ENCODE data around the gene PPM1H. TPM values are rescaled to one million over a fixed set of nuclear protein-coding genes. Genes with fewer than 3 reads are reported as not detected.
A peak's percentile ranks its signal among the peaks of the same experiment; 100 is the strongest.
"Not testable (repeated sequence)": the region's sequence is repeated elsewhere in the genome, so short reads cannot be mapped to it uniquely, and the experiment has no call there.

Gene PPM1H
- total RNA-seq, 1 experiment from 2014 or later = 9.2 TPM

- DNase-seq (ENCODE audit: low read depth) = no peak
Measured at GRCh38 chr12:62947364-62947763, 12.4 kb upstream of the PPM1H start.

DNA sequence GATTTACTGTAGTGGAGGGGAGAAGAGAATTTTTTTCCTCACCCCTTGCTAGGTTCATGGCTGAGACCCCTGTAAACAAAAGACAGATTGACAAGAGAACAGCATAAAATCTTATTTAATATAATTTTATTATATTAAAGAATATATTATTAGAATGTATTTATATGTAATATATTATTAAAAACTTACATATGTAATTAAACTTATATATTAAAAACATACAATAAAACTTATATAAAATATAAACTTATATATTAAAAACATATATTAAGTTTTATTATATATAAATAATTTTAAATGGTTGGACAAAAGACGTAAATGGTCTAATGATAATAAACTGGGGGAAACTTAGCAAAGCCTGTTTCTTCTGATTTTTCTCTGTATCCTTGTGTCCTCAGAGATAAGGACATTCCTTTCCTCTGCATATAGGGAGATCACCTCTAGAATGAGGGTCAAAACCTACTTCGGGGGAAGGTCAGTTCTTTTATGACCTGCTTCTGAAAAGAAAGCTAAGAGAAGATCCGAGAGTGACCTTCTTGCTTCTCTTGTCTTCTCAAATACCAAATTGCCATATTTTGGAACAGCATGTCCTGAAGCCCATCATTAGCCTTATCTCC, 8.9 kb upstream of the PPM1H start:
- DNase-seq (ENCODE audit: low read depth) = no peak

DNA sequence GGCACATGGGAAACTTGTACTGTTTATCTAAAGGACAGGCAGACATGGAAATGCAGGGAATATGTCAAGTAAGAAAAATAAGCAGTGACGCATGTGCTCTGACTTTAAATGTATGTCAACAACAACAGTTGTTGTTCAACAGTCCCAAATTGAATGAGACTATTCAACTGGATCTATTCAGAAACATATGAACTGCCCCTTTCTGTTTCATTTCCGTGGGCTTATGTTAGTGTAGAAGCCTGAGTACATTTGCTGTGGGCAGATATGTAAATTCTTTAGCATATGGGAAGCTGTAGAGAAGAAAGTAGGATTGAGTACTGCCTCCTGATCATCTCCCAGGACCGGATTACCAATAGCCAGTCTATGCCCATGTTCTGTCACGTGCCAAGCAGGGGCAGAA, 7.4 kb upstream of the PPM1H start:
- not testable (repeated sequence) for DNase-seq (ENCODE audit: low read depth)

DNA sequence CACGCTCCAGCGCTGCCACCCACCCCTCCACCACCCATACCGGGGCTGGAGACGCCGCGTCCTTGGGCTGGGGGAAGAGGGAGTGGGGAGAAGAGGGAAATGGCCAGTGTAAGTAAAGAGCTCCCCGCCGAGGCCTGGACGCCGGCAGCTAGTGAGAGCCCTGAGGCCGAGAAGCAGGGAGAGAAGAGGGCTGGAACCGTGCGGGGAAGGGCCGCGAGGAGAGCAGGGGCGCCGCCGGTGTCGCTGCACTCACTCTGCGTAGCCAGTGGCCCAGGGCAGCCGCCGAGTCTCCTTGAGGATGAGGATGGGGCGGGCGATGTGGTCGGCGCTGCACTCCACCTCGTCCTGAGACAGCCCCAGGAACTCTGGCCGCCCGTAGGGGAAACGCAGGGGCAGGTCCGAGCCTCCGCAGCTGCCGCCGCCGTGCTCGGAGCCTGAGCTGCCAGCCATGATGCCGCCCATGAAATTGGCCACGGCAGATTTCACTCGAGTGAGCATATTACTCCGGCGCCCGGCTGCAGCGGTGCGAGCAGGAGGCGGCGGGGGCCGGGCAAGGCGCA, 631 bp downstream of the PPM1H start:
- DNase-seq (ENCODE audit: low read depth) = peak; percentile 51

- peak; percentile 15 for DNase-seq (ENCODE audit: low read depth)
Measured at GRCh38 chr12:62933602-62934238, 1.2 kb downstream of the PPM1H start.

DNA sequence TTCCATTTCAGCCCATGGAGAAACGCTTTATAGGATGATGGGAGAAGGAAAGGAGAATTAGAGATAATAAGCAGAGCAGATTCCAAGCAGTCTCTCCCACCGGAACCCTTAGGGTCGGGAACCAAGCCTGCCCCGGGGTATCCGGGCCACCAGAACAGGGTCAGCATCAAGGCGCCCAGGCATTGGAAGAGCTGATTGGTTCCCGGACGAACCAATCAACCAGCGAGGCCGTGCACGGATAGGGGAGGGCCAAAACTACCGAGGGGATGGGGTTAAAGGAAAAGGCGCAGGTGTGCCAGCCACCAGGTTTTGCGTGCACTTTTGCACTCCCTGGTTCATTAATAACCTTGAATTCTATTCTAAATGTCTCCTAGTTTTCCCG, 1.7 kb downstream of the PPM1H start:
- peak; percentile 37 for DNase-seq (ENCODE audit: low read depth)

DNA sequence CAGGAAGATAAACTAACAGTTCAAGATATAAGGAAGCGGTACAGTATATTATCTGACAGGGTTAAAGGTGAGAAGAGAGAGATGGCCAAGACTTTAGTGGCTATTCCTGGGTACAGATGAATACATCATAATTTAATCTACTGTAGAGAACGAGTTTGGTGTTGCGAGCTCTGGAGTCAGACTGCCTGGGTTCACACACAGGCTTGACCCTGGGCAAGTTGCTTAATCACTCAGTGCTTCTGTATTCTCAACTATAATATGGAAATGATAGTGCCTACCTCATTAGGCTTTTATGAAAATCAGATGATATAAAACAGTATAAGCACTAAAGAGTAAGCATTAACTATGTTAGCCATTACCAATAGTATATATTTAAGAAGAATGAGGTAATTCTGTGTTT, 3.5 kb downstream of the PPM1H start:
- no peak for DNase-seq (ENCODE audit: low read depth)

GRCh38 chr12:62930546-62931425, 4.2 kb downstream of the PPM1H start:
- peak; percentile 69 for DNase-seq (ENCODE audit: low read depth)

GRCh38 chr12:62928632-62929031, 6.3 kb downstream of the PPM1H start:
- no peak for DNase-seq (ENCODE audit: low read depth)

- DNase-seq (ENCODE audit: low read depth) = no peak
Measured at GRCh38 chr12:62925680-62926079, 9.3 kb downstream of the PPM1H start.

DNA sequence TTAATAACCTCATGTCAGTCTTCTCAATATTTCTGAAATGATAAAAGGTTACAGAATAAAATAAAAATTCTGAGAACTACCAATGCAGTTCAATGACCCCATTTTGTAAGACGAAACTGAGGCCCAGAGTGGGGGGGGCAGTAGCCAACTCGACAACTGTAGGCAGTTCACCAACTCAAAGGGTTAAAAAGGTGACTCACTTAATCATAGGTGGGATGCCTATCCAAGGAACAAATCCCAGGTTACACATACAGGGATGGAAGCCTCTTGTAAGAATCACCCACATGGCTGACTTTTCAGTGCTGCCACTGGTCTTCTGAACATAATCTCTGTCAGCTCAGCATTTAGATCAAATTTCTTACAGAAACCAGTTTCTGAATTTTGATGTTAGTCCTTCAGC, 10.9 kb downstream of the PPM1H start:
- DNase-seq (ENCODE audit: low read depth) = peak; percentile 19

GRCh38 chr12:62922539-62922938, 12.4 kb downstream of the PPM1H start:
- DNase-seq (ENCODE audit: low read depth) = peak; percentile 47

- DNase-seq (ENCODE audit: low read depth) = peak; percentile 77
Measured at GRCh38 chr12:62919838-62920237, 15.1 kb downstream of the PPM1H start.

- DNase-seq (ENCODE audit: low read depth) = peak; percentile 21
Measured at GRCh38 chr12:62917926-62918325, 17.0 kb downstream of the PPM1H start.

- DNase-seq (ENCODE audit: low read depth) = no peak
Measured at GRCh38 chr12:62916632-62917425, 18.1 kb downstream of the PPM1H start.

DNA sequence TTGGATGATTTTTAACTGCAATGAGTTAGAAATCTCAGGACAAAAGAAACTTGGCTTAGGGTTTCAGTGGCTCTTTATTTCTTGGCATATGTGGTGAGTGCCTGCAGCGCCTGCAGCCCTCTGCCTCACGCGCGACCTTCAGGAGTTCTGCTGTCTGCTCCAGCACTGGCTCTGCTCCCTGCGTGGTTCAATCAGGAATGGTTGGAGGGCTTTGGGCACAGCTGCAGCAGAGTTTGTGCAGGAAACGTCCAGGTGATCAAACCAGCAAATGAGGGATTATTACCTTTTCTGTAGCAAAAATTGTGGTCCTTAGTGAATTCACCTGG, 19.8 kb downstream of the PPM1H start:
- DNase-seq (ENCODE audit: low read depth) = no peak

GRCh38 chr12:62914443-62915203, 20.3 kb downstream of the PPM1H start:
- no peak for DNase-seq (ENCODE audit: low read depth)

DNA sequence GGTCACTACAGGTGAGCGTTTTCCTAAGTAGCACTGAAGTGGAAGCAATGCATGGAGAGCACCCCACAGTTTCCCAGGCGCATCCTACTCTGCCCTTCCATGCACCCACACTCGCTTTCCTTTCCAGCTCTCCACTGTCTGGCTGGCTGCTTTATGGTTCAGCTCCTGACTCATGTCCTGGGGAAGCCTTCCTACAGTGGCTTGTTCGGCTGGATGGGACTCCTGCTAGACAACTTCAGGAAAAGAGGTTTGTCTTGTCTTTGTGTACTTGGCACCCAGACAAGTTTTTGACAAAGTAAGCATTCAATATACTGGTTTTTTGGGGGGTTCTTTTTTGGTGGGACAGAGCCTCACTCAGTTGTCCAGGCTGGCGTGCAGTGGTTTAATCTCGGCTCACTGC, 21.6 kb downstream of the PPM1H start:
- no peak for DNase-seq (ENCODE audit: low read depth)

- no peak for DNase-seq (ENCODE audit: low read depth)
Measured at GRCh38 chr12:62912644-62913043, 22.3 kb downstream of the PPM1H start.

GRCh38 chr12:62911286-62911685, 23.7 kb downstream of the PPM1H start:
- no peak for DNase-seq (ENCODE audit: low read depth)

- no peak for DNase-seq (ENCODE audit: low read depth)
Measured at GRCh38 chr12:62910549-62911169, 24.3 kb downstream of the PPM1H start.

Data from M059J (cell line).